Keratinocyte (primary cell): Measurements from ENCODE around the gene PLPPR1.

Experiments
- CTCF ChIP-seq, 3 experiments: IDR thresholded peaks in 1 of 3; conservative IDR thresholded peaks in 1 of 3; optimal IDR thresholded peaks in 1 of 3; 2 replicates in 2 of 3; 3 replicates in 1 of 3; pipeline versions ENCODE3 to v1.5.1; 2011; ENCODE audit warnings: low read length in 3 of 3, mild to moderate bottlenecking in 3 of 3, moderate library complexity in 2 of 3, control low read depth in 1 of 3, inconsistent platforms in 1 of 3; ENCODE audit not compliant: insufficient read depth in 2 of 3; ENCODE audit errors: extremely low read depth in 1 of 3
- EZH2 ChIP-seq: IDR thresholded peaks from one replicate; pipeline ENCODE4 v1.6.1; 2012; ENCODE audit warnings: inconsistent platforms, mild to moderate bottlenecking, low read length, moderate library complexity

DNA sequence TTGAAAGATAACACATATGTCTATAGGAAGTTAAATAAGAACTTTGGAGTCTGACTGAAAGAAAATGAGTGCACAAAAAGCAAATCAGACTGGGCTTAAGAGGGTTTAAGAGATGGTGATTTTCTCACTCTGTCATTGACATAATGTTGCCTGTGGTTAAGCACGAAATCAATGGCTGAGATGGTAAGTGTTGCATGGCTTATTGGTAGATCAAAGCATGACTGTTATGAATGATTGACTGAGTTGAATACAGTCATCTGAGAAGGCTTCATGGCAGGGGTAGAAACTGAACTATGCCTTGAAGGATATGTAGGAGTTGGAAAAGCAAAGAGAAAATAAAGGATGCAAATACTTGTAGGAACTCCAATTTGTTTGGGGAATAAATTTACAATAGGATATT is 136.6 kb downstream of the PLPPR1 start:
- TF ChIP-seq CTCF (optimal IDR thresholded peaks at IDR 0.05 in 1 of 3, IDR thresholded peaks at IDR 0.05 in 1 of 3, conservative IDR thresholded peaks at IDR 0.05 in 1 of 3; ENCODE audit: extremely low read depth in 1 of 3, insufficient read depth in 2 of 3, low read length in 3 of 3) (no peak), EZH2 (no peak)
